Left renal cortex interstitium (tissue), 4 donors: Measurements from ENCODE around the gene CLDN7. TPM values are rescaled to one million over a fixed set of nuclear protein-coding genes. Genes with fewer than 3 reads are reported as not detected.
A peak's percentile ranks its signal among the peaks of the same experiment; 100 is the strongest.

Source experiments
- DNase-seq, 4 donors: peaks; one replicate each; pipeline ENCODE4 v3.0.0-alpha.2; 2013; ENCODE audit warnings: low read depth in 4 of 4, low spot score in 2 of 4, missing footprints in 1 of 4
- polyA plus RNA-seq, 4 donors: library from polyadenylated mRNA; unstranded; fragments of 120-200 nt; gene quantifications; one replicate each; pipeline ENCODE4 v1.2.1, GENCODE V29; 2013; ENCODE audit not compliant: insufficient read length in 4 of 4

The CLDN7 gene
- polyA plus RNA-seq, 4 donors: 47.1 to 59.9 (median 55.1) TPM

DNA sequence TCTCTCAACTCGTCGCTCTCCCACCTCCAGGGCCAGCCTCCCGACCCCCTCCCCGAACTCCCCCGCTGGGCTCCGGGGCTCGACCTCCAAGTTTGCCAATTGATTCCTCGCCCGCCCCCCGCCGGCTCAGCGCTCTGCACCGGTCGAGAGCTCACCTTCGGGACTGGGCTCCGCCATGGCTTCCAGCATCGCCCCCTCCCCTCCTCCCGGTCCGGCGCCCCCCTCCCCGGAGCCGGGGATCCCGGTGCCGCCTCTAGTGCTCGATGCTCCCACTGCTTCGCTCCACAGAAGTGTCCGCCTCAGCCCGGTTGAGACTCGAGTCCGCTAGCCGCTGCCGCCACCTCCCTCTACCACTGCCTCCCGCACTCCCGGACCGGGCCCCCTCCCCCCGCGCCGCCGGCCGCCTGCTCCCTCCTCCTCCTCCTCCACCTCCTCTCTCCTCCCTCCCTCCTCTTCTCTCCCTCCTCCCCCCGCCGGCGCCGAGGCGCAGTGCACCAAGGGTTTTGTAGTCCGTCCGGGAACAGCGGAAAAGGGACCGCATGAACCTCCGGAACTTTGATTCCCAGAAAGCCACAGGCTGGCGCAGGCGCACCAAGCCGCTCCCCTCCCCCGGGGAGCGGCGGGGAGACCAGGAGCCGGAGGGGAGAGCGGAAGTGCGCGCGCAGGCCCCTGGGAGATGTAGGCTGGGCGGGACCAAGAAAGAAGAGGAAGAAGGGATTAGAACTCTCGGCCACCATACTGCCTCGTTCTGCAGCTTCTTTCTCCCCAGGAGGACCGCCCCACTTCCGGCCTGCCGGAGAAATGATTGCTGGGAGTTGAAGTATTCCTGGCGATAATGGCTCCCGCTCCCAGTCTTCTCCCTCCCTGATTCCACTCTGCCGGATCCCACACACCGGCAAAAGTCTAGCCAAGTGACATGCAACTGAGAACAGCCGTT is 22.9 kb downstream of the CLDN7 start, which contains the start of gene PHF23:
TSS of gene PHF23 (minus strand) at position 367 of the 937 bp plus-strand sequence. CDS start at position 189, 178 bp downstream.
- peak; percentile 94 to 99 (median 99) for DNase-seq

GRCh38 chr17:7238420-7239090 is 23.7 kb downstream of the CLDN7 start:
- DNase-seq: no peak

GRCh38 chr17:7237761-7238419 is 24.4 kb downstream of the CLDN7 start:
- no peak for DNase-seq

- no peak for DNase-seq
Measured at GRCh38 chr17:7237266-7237760, 25.0 kb downstream of the CLDN7 start.

DNA sequence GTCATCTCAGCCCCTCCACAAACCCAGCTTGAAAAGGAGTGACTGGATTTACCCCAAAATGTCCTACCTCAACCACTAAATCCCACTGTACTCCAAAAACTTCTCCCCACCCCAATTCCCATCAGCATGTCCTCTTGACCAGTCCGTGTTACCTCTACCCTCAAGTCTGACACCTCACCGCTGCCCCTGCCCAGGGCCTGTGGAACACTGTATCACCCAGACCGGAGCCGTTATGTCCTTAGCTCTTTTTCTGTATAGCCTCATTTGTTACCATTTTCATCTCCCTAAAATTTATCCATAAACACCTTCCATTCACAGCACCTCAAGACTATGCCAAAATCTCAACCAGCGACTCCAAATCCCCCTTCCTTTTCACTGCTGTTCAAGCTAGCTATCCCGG is 25.5 kb downstream of the CLDN7 start:
- DNase-seq: no peak

DNA sequence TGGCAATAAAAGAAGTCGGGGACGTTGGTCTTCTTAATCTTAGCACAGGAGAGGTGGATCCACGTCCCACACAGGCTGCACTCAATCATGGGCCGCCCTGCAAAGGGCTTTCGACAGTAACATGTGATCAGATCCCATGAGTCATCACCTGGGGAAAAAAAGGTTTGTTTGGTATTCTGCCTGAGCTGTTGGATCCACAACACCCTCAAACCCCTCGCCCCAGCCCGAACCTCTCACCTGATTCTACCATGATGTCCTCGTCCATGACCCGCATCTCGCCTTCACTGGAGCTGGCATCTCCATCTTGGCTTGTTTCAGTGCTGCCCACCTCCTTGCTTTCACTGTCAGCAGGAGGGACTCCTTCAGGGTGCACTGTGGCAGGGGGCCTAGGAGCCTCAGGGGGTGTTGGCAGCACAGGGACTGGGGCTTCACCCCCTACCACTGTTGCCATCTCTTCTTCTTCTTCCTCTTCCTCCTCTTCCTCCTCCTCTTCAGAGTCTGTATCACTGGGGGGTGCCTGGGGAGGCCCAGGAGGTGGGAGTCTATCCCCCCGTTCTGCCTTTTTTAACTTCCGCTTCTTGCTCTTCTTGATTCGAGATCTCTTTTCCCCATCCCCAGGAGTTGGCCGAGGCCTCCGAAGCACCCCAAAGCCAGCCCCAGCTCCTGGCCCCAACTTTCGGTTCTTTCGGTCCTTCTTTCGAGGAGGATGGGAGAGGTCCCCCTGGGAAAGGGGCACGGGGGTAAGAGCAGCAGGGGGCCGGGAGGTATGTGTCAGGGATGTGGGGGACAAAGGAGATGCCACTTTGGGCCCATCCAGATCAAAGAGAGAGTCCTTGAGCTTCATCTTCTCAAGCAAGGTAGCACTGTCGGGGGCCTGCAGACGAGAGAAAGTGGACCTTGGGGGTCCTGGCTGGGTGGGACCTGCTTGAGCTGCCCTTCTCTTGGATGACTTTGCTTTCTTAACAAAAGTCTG is 26.3 kb downstream of the CLDN7 start:
- no peak for DNase-seq

- peak in 1 of 4 donors; percentile 93 for DNase-seq
Measured at GRCh38 chr17:7234083-7234951, 28.0 kb downstream of the CLDN7 start, which contains the start of gene DVL2. Gene DVL2 (minus strand): TSS chr17:7234517. CDS start chr17:7234262, 255 bp downstream.

DNA sequence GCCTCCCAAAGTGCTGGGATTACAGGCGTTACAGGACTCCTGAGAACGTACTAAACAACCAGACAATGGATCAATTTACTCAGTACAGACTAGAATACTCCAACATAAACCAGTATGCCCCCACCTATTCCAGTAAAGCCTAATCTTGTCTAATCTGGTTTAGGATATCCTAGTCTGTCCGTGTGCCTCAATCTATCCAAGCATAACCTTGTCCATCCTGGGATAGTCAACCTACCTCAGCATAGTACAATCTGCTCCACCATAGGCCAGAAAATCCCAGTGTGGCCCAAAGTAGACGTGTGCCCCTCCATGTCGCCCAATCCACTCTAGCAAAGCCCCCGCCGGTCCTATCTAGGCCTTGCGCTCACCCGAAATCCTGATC is 28.6 kb downstream of the CLDN7 start:
- DNase-seq: no peak

DNA sequence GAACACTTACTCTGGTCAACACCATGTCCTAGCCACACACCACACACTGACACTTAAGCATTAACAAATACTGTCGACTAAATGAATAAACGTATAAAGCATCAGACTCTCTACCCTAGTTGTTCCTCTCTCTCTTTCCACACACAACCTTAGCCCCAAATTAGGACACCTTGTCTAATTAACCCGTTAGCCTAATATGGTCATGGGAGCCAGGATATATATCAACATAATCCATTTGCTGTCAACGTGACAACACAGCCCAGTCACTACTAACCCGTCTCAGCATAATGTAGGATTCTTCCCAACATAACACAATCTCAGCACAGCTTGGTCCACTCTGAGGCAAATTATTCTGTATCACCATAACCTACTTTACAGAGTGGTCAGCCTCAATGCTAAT is 30.2 kb downstream of the CLDN7 start:
- DNase-seq: no peak

DNA sequence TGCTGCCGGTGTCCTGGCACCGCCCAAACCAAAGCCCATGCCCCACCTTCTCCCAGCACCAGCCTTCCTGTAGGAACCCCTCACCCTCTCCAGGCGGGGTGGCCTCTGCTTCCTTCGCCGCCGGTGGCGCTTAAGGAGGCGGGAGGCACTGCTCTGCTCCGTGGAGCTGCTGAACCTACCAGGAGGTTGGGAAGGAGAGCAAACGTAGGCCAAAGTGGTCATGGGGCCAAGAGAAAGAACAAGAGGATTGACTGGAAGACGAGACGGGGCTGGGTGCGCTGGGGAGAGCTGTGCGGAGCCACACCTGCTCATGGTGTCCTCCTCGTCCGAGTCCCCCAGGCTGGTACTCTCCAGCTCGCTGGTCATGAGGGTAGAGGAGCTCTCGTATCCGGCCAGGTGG is 32.8 kb downstream of the CLDN7 start:
- DNase-seq: no peak

DNA sequence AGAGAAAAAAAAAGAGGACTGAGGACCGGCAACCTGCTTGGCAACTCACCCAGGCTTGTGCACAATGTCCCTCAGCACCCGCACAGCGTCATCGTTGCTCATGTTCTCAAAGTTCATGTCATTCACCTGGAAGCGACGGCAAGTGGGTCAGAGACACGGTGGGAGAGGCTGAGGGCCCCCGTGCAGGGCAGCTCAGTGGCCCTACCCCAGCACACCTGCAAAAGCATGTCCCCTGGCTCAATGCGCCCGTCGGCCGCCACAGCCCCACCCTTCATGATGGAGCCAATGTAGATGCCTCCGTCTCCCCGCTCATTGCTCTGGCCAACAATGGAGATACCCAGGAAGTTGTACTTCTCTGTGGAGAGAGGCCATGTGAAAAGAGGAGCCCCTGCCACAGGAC is 33.4 kb downstream of the CLDN7 start:
- no peak for DNase-seq

GRCh38 chr17:7226721-7227710 is 35.3 kb downstream of the CLDN7 start:
- no peak for DNase-seq

GRCh38 chr17:7225711-7226331 is 36.5 kb downstream of the CLDN7 start:
- no peak for DNase-seq

GRCh38 chr17:7224661-7225111 is 37.6 kb downstream of the CLDN7 start:
- DNase-seq: no peak

- DNase-seq: no peak
Measured at GRCh38 chr17:7224110-7224509, 38.2 kb downstream of the CLDN7 start.

DNA sequence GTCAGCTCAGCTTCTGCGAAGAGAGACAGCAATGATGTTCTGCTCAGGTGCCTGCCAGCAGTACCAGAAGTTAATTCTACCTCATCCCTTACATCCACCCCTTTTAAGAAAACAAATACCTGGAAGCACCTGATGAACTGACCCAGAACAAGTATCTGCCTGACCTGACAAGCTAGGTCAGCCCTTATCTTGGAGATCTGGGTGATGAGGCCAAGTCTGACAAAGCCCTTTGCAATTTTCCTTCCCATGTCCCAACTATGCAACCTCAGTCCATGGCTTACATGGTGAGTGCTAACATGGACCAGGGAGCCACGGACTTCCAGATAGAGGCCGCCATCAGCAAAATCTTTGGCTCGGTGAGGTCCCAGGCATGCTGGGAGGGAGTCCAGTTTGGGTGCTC is 38.9 kb downstream of the CLDN7 start:
- DNase-seq: no peak

DNA sequence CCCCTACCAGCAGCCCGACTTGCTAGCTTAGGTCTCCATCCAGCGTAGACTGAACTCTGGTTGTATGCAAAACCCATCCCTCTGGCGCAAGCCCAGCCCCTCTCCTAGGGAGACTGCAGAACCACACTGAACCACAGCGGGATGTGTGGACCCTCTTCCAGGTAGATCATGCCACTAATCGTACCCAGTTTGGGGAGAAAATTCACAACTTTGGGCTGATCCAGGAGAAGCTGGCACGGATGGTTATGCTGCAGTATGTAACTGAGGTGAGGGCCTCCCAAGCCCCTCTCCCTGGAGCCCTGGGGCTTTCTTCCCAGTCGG is 39.3 kb downstream of the CLDN7 start:
- DNase-seq: no peak
